Ovary (tissue), 9 donors: Measurements from ENCODE around the gene ZNF175. TPM values are rescaled to one million over a fixed set of nuclear protein-coding genes. Genes with fewer than 3 reads are reported as not detected.

Source experiments
- DNase-seq, 5 donors: peaks; one replicate each; pipeline ENCODE4 v3.0.0-alpha.2; 2019 to 2020
- H3K27ac ChIP-seq, 2 donors: fragments of 200-600 bp; one replicate each; pipeline versions ENCODE4 v1.5.1 to v1.8.0; 2019 to 2022
- H3K27me3 ChIP-seq: fragments of 200-600 bp; one replicate; pipeline ENCODE4 v1.8.0; 2022
- H3K36me3 ChIP-seq: fragments of 200-600 bp; sonication (generic); one replicate; pipeline ENCODE4 v1.5.1; 2019
- H3K4me1 ChIP-seq: one replicate; pipeline ENCODE4 v1.8.1; 2013; ENCODE audit warnings: mild to moderate bottlenecking, moderate library complexity; ENCODE audit not compliant: insufficient read depth
- H3K4me3 ChIP-seq: fragments of 200-600 bp; sonication (generic); one replicate; pipeline ENCODE4 v1.5.1; 2017
- H3K9me3 ChIP-seq, 2 donors: fragments of 200-600 bp in 1 of 2; sonication (generic) in 1 of 2; one replicate each; pipeline versions ENCODE4 v1.5.1 to v1.8.1; 2013 to 2019; ENCODE audit warnings: mild to moderate bottlenecking in 1 of 2, moderate library complexity in 1 of 2
- CTCF ChIP-seq, 3 donors: fragments of 450-650 bp in 2 of 3; fragments of 200-600 bp in 1 of 3; IDR thresholded peaks; one replicate each; pipeline versions ENCODE4 v1.5.1 to v1.8.0; 2016 to 2022; ENCODE audit warnings: antibody characterized with exemption in 3 of 3, mild to moderate bottlenecking in 1 of 3
- EP300 ChIP-seq: sonication (generic); formaldehyde crosslinking; IDR thresholded peaks from one replicate; pipeline ENCODE4 v1.6.1; 2017; ENCODE audit warnings: antibody characterized with exemption
- POLR2A ChIP-seq: fragments of 450-650 bp; IDR thresholded peaks from one replicate; pipeline ENCODE4 v1.6.1; 2017; ENCODE audit warnings: antibody characterized with exemption, mild to moderate bottlenecking, moderate library complexity
- WGBS, 3 donors: extraction: QIAGEN DNeasy Blood & Tissue Kit in 1 of 3; methylation state at CpG; one replicate each; pipeline versions ENCODE4 v1.1.5 to v1.1.7; 2013 to 2017; 5-methylcytosine and 5-hydroxymethylcytosine counted together
- intact Hi-C, 4 donors: fragments of 100-400 bp; cut with DNase I; formaldehyde crosslinking; loops; one replicate each; pipeline versions ENCODE4 v1.11.0 to v1.15.1; 2022 to 2023
- polyA plus RNA-seq, 2 donors: library from polyadenylated mRNA; stranded (reverse); fragments of 200-250 nt in 1 of 2; fragments of 350-450 nt in 1 of 2; fragmentation: Illumina TruSeq in 1 of 2; extraction: RNeasy Lipid Tissue Mini Kit (QIAGEN cat#74804) in 1 of 2; gene quantifications; one replicate each; pipeline ENCODE4 v1.2.3, GENCODE V29; 2013 to 2014
- total RNA-seq, 7 donors: library from RNA; depleted of rRNA in 2 of 7; stranded (reverse); fragments of >200 nt in 2 of 7; fragmentation: NEBNext Ultra II Directional in 3 of 7; extraction: Animal tissue kit (Norgen Biotek cat#: 25700) in 3 of 7; gene quantifications; one replicate each; pipeline versions ENCODE4 v1.1.0 to v1.2.4, GENCODE V29; 2016 to 2023
- donor health status: DM: no; HTN: no; CAD: no; lungs with moderate emphysema.
- donor health status: DM: no; HTN: no; CAD: no.
- donor health status: Bipolar disorder and iron deficiency.
- donor health status: DM: yes; HTN: yes; CAD: no.
- donor health status: DM: no; HTN: no; CAD: no.
- donor health status: DM: yes; HTN: yes; CAD: no.

The ZNF175 gene
- total and polyA plus RNA-seq, 9 donors: 4.3 to 17.3 (median 12.6) TPM

- peaks cover 5% of the 10 kb centered on the region for H3K4me1 ChIP-seq
- 3 to 6% (median 3%) methylated on average over 8 of the region's 8 CpGs for WGBS, 3 donors
- peak overlapping the region; percentile 64 for H3K4me3 ChIP-seq
- no peaks in the 10 kb centered on the region for H3K27me3 ChIP-seq
- H3K9me3 ChIP-seq: no peaks in the 10 kb centered on the region
- intact Hi-C loops: no loop called here
- TF ChIP-seq POLR2A (no peak), CTCF (IDR thresholded peaks at IDR 0.05) (no peak), EP300 (no peak)
- H3K36me3 ChIP-seq: no peaks in the 10 kb centered on the region
- H3K27ac ChIP-seq: no peak overlapping the region
- DNase-seq: no peak
These were observed 516 bp downstream of the ZNF175 start for GRCh38 chr19:51571599-51571998.

DNA sequence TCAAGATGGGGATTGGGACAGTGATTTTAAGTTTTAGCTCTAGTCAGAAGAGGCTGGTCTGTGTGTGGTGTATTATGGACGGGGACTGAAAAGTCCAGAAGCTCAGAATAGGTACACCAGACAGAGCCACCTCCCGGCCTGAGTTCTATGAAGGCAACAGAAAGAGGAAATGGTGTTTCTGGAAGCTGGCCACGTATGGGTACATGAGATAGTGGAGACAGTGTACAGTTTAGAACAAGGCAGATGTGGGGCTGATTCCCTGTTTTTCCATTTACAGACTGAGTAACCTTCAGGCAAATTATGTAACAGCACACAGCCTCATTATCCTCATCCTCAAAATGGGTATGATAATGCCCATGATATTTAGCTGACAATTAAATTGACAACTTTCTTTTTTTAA lies 1.3 kb downstream of the ZNF175 start:
- H3K4me1 ChIP-seq: peaks cover 5% of the 10 kb centered on the region
- no peak for DNase-seq
- no peak overlapping the region for H3K27ac ChIP-seq
- 60 to 76% (median 71%) methylated on average over 3 of the region's 3 CpGs for WGBS, 3 donors
- H3K27me3 ChIP-seq: no peaks in the 10 kb centered on the region
- H3K9me3 ChIP-seq: no peaks in the 10 kb centered on the region
- no peaks in the 10 kb centered on the region for H3K36me3 ChIP-seq
- intact Hi-C loops: no loop called here
- no peak overlapping the region for H3K4me3 ChIP-seq
- TF ChIP-seq CTCF (IDR thresholded peaks at IDR 0.05) (no peak), EP300 (no peak)

- Histone ChIP-seq H3K9me3 (no peaks in the 10 kb centered on the region), H3K36me3 (no peaks in the 10 kb centered on the region), H3K4me1 (peaks cover 5% of the 10 kb centered on the region), H3K27me3 (no peaks in the 10 kb centered on the region), H3K4me3 (no peak overlapping the region), H3K27ac (no peak overlapping the region)
- no peak for DNase-seq
- no peak for TF ChIP-seq EP300
- no peak for TF ChIP-seq POLR2A
- no peak for TF ChIP-seq CTCF (IDR thresholded peaks at IDR 0.05)
- intact Hi-C loops: no loop called here
- 85 to 98% (median 95%) methylated on average over 4 of the region's 4 CpGs for WGBS, 3 donors
These were observed 1.8 kb downstream of the ZNF175 start for GRCh38 chr19:51572908-51573307.

GRCh38 chr19:51573331-51573730 lies 2.2 kb downstream of the ZNF175 start:
- Histone ChIP-seq H3K4me3 (no peak overlapping the region), H3K27me3 (no peaks in the 10 kb centered on the region), H3K4me1 (peaks cover 5% of the 10 kb centered on the region), H3K36me3 (no peaks in the 10 kb centered on the region), H3K27ac (no peak overlapping the region), H3K9me3 (no peaks in the 10 kb centered on the region)
- TF ChIP-seq CTCF (IDR thresholded peaks at IDR 0.05) (no peak), POLR2A (no peak), EP300 (no peak)
- DNase-seq: no peak
- intact Hi-C loops: no loop called here
- 90 to 93% (median 92%) methylated on average over 3 of the region's 3 CpGs for WGBS, 3 donors

DNA sequence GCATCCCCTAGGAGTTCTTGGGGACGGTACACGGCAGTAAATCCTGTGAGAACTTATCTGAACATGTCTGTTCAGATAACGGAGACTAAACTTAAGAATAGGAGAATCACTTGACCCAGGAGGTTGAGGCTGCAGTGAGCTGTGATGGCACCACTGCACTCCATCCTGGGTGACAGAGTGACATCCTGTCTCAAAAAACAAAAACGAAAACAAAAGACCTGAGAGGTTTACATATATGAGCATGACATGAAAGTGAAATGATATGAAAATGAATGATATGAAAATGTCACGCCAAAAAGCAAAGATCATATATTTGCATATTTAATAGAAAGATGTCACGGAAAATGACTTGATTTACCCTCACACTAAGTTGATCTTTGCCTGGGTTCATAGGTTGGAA lies 5.8 kb downstream of the ZNF175 start:
- Histone ChIP-seq H3K27ac (no peak overlapping the region), H3K36me3 (no peaks in the 10 kb centered on the region), H3K4me1 (peaks cover 4% of the 10 kb centered on the region), H3K27me3 (no peaks in the 10 kb centered on the region), H3K4me3 (no peak overlapping the region), H3K9me3 (no peaks in the 10 kb centered on the region)
- 90 to 94% (median 92%) methylated on average over 6 of the region's 6 CpGs for WGBS, 3 donors
- DNase-seq: no peak
- TF ChIP-seq CTCF (IDR thresholded peaks at IDR 0.05) (no peak), POLR2A (no peak), EP300 (no peak)
- intact Hi-C loops: no loop called here
